Right lobe of liver (tissue), 6 donors: ENCODE results near the gene DNAH1. TPM values are rescaled to one million over a fixed set of nuclear protein-coding genes. Genes with fewer than 3 reads are reported as not detected.
A peak's percentile ranks its signal among the peaks of the same experiment; 100 is the strongest.

Experiments
- ATAC-seq, 4 donors: fragments of 200-7000 bp; cut with Tn5 transposase; one replicate each; pipeline ENCODE4 v1.9.1; 2020; ENCODE audit warnings: mild to moderate bottlenecking in 4 of 4, moderate library complexity in 4 of 4
- DNase-seq, 3 donors: peaks; one replicate each; pipeline ENCODE4 v3.0.0-alpha.2; 2020
- H3K27ac ChIP-seq, 3 donors: fragments of 200-600 bp; one replicate each; pipeline ENCODE4 v1.8.0; 2022
- H3K27me3 ChIP-seq, 2 donors: fragments of 200-600 bp; one replicate each; pipeline ENCODE4 v1.8.0; 2022
- H3K36me3 ChIP-seq, 4 donors: fragments of 200-600 bp; sonication (generic) in 1 of 4; one replicate each; pipeline versions ENCODE4 v1.5.1 to v1.8.0; 2017 to 2022; ENCODE audit warnings: control low read depth in 1 of 4
- H3K4me1 ChIP-seq, 4 donors: fragments of 200-600 bp; sonication (generic) in 1 of 4; one replicate each; pipeline versions ENCODE4 v1.5.1 to v1.8.0; 2017 to 2022; ENCODE audit warnings: control low read depth in 1 of 4
- H3K4me3 ChIP-seq, 3 donors: fragments of 200-600 bp; one replicate each; pipeline ENCODE4 v1.8.0; 2022
- H3K9me3 ChIP-seq, 4 donors: fragments of 200-600 bp; sonication (generic) in 1 of 4; one replicate each; pipeline versions ENCODE4 v1.5.1 to v1.8.0; 2017 to 2022; ENCODE audit warnings: control low read depth in 1 of 4
- POLR2A ChIP-seq: fragments of 450-650 bp; IDR thresholded peaks from one replicate; pipeline ENCODE4 v1.6.1; 2017; ENCODE audit warnings: antibody characterized with exemption, mild to moderate bottlenecking
- WGBS: methylation state at CpG from one replicate; pipeline ENCODE4 v1.1.6; 2018; ENCODE audit warnings: low coverage, low lambda C conversion rate; ENCODE audit not compliant: insufficient coverage; ENCODE audit errors: missing lambda C conversion rate; 5-methylcytosine and 5-hydroxymethylcytosine counted together
- intact Hi-C, 2 donors: fragments of 100-400 bp; cut with DNase I; formaldehyde crosslinking; loops; one replicate each; pipeline versions ENCODE4 v1.11.2 to v1.14.1; 2022
- total RNA-seq, 6 experiments: library from RNA; depleted of rRNA in 2 of 6; stranded (reverse); fragments of >200 nt in 2 of 6; fragmentation: NEBNext Ultra II Directional in 3 of 6; extraction: Animal tissue kit (Norgen Biotek cat#: 25700) in 3 of 6; gene quantifications; one replicate each; pipeline versions ENCODE4 v1.1.0 to v1.2.4, GENCODE V29; 2016 to 2023
- TF ChIP-seq, protein P1 (sequence below), 4 donors: fragments of 200-600 bp in 3 of 4; fragments of 450-650 bp in 1 of 4; IDR thresholded peaks; one replicate each; pipeline versions ENCODE4 v1.5.1 to v1.8.0; 2016 to 2022; ENCODE audit warnings: antibody characterized with exemption in 4 of 4, mild to moderate bottlenecking in 2 of 4
- donor health status: DM: no; HTN: yes; CAD: no.
- donor health status: DM: no; HTN: no; CAD: no.
- donor health status: DM: no; HTN: no; CAD: no.
- donor health status: DM: no; HTN: yes; CAD: no.
- donor health status: DM: no; HTN: yes; CAD: no.

Gene DNAH1
- total RNA-seq, 6 experiments from 2014 or later: 1.6 to 11.2 (median 8.1) TPM

DNA sequence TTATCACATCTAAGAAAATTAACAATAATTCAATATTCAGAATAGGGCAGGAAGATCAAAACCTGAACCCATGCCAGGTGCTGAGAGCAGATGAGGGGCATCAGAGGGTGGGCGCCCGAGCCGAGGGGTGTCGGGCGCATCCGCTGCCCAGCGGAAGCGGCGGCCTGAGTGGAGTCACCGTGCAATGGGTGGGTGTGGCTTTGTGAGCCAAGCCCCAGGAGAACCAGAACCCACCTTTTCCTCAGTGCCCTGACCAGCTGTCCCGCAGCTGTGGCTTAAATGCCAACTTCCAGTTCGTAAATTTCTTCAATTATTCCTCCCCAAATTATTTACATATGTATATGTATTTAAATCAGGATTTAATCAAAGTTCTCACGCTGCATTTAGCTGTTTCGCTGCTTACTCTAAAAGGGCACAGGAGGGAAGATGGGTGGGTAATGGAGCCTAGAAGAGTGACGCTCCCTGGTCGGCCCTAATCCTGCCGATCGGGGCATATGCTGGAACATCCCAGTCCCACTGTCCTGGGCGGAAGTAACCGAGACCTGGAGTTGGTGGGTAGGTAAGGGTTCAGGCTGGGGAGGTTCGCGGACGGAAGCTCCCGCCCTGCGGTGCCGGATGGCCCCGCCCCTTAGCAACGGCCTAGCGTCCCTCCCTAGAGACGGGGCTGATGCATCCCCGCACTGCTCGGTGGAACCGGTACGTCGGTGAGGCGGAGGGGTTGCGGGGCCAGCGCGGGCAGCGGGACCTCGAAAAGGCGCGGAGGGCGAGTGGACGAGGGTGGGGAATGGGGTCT lies 1.3 kb downstream of the DNAH1 start:
- intact Hi-C loops: no loop called here
- no peak overlapping the region for H3K27ac ChIP-seq
- ATAC-seq: peak; percentile 49 to 63 (median 50)
- TF ChIP-seq POLR2A: no peak
- TF ChIP-seq, protein P1, sequence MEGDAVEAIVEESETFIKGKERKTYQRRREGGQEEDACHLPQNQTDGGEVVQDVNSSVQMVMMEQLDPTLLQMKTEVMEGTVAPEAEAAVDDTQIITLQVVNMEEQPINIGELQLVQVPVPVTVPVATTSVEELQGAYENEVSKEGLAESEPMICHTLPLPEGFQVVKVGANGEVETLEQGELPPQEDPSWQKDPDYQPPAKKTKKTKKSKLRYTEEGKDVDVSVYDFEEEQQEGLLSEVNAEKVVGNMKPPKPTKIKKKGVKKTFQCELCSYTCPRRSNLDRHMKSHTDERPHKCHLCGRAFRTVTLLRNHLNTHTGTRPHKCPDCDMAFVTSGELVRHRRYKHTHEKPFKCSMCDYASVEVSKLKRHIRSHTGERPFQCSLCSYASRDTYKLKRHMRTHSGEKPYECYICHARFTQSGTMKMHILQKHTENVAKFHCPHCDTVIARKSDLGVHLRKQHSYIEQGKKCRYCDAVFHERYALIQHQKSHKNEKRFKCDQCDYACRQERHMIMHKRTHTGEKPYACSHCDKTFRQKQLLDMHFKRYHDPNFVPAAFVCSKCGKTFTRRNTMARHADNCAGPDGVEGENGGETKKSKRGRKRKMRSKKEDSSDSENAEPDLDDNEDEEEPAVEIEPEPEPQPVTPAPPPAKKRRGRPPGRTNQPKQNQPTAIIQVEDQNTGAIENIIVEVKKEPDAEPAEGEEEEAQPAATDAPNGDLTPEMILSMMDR (IDR thresholded peaks at IDR 0.05): no peak
- H3K36me3 ChIP-seq: no peaks in the 10 kb centered on the region
- H3K4me1 ChIP-seq: no peaks in the 10 kb centered on the region
- WGBS: 61% methylated on average over 27 of the region's 45 CpGs
- no peaks in the 10 kb centered on the region for H3K27me3 ChIP-seq
- H3K9me3 ChIP-seq: no peaks in the 10 kb centered on the region
- H3K4me3 ChIP-seq: no peak overlapping the region
- peak; percentile 39 to 61 (median 51) for DNase-seq

DNA sequence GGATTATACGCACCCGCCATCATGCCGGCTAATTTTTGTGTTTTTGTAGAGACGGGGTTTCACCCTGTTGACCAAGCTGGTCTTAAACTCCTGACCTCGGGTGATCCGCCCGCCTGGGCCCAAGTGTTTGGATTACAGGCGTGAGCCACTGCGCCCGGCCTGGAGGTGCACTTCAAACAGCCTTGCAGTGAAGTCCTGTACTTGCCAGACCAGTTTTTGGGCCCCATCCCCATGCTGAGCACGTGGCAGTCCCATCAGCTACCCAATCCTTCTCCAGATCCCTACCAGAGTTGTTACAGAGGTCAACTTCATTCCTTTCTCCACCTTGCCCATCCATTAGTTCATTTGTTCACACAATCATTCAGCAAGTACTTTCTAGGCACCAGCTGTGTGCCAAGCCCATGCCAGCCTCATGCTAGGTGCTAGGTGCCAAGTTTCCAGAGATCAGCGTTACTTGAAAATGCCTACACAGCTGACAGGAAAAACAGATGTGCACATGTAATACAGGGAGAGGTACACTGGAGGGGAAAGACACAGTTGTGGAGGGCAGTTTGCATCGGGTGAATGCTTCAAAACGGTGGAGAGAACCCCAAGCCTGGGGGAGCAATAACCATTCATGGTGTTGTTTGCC lies 2.2 kb downstream of the DNAH1 start:
- no peak for TF ChIP-seq POLR2A
- TF ChIP-seq, protein P1 (IDR thresholded peaks at IDR 0.05): no peak
- H3K27ac ChIP-seq: no peak overlapping the region
- ATAC-seq (no peak), DNase-seq (peak in 1 of 3 donors; percentile 40)
- no peaks in the 10 kb centered on the region for H3K27me3 ChIP-seq
- no peak overlapping the region for H3K4me3 ChIP-seq
- no peaks in the 10 kb centered on the region for H3K9me3 ChIP-seq
- intact Hi-C loops: no loop called here
- WGBS: 82% methylated on average over 7 of the region's 14 CpGs
- H3K4me1 ChIP-seq: no peaks in the 10 kb centered on the region
- no peaks in the 10 kb centered on the region for H3K36me3 ChIP-seq

GRCh38 chr3:52319921-52320595 lies 3.9 kb downstream of the DNAH1 start:
- no peak for DNase-seq
- intact Hi-C loops: no loop called here
- no peak for ATAC-seq
- Histone ChIP-seq H3K4me3 (no peak overlapping the region), H3K4me1 (peaks cover 0 to 12% (median 5%) of the 10 kb centered on the region in 4 donors), H3K9me3 (no peaks in the 10 kb centered on the region), H3K27ac (no peak overlapping the region), H3K36me3 (no peaks in the 10 kb centered on the region), H3K27me3 (no peaks in the 10 kb centered on the region)
- no peak for TF ChIP-seq POLR2A
- TF ChIP-seq, protein P1 (IDR thresholded peaks at IDR 0.05): no peak
- 60% methylated on average over 1 of the region's 10 CpGs for WGBS

DNA sequence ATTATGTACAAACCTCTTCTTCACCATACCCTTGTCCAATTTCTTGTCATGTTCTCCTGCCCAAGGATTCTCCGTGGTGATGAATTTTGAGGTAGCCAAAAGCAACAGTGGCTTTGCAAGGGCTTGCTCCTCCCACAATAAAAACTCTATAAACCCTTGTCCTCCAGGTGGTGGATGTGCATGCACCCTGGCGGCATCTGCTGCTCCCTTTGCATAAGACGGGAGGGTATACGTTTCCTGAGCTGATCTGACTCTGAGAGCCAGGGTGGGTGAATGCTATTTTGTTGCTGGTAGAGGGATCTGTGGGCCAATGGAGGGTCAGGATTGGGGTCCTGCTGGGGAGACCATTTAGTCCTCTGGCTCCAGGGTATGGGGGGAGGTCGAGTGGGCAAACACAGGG lies 5.4 kb downstream of the DNAH1 start:
- H3K9me3 ChIP-seq: no peaks in the 10 kb centered on the region
- no peak overlapping the region for H3K27ac ChIP-seq
- H3K4me3 ChIP-seq: no peak overlapping the region
- intact Hi-C loops: no loop called here
- TF ChIP-seq, protein P1 (IDR thresholded peaks at IDR 0.05): no peak
- no peak for TF ChIP-seq POLR2A
- DNase-seq (no peak), ATAC-seq (no peak)
- no peaks in the 10 kb centered on the region for H3K36me3 ChIP-seq
- no peaks in the 10 kb centered on the region for H3K27me3 ChIP-seq
- H3K4me1 ChIP-seq: peaks cover 0 to 12% (median 5%) of the 10 kb centered on the region in 4 donors
- 67% methylated on average over 2 of the region's 5 CpGs for WGBS
